NCI-H446 treated with DMSO at 0.1 percent for 48 hours (cell line): Measurements from ENCODE around the gene MAD1L1.
A peak's percentile ranks its signal among the peaks of the same experiment; 100 is the strongest.

ENCODE experiments used
- DNase-seq: peaks from one replicate; lab custom pipeline; 2025; lab: John Stamatoyannopoulos, UW

MAD1L1 gene

GRCh38 chr7:2013381-2014311, 219.1 kb downstream of the MAD1L1 start:
- no peak for DNase-seq

GRCh38 chr7:2012981-2013380, 219.8 kb downstream of the MAD1L1 start:
- peak; percentile 40 for DNase-seq

GRCh38 chr7:2012044-2012900, 220.5 kb downstream of the MAD1L1 start:
- no peak for DNase-seq

GRCh38 chr7:2011266-2012043, 221.3 kb downstream of the MAD1L1 start:
- no peak for DNase-seq

GRCh38 chr7:2010551-2011265, 222.0 kb downstream of the MAD1L1 start:
- no peak for DNase-seq

GRCh38 chr7:2010101-2010500, 222.6 kb downstream of the MAD1L1 start:
- no peak for DNase-seq

GRCh38 chr7:2009541-2010001, 223.2 kb downstream of the MAD1L1 start:
- no peak for DNase-seq

GRCh38 chr7:2008936-2009540, 223.7 kb downstream of the MAD1L1 start:
- DNase-seq = no peak

- DNase-seq = no peak
Observed at GRCh38 chr7:2008101-2008935, 224.4 kb downstream of the MAD1L1 start.

- DNase-seq = no peak
Observed at GRCh38 chr7:2007551-2007950, 225.2 kb downstream of the MAD1L1 start.

GRCh38 chr7:2006921-2007381, 225.8 kb downstream of the MAD1L1 start:
- no peak for DNase-seq

- DNase-seq = no peak
Observed at GRCh38 chr7:2006231-2006771, 226.4 kb downstream of the MAD1L1 start.

- DNase-seq = no peak
Observed at GRCh38 chr7:2005786-2006185, 227.0 kb downstream of the MAD1L1 start.

GRCh38 chr7:2004841-2005725, 227.7 kb downstream of the MAD1L1 start:
- no peak for DNase-seq

- DNase-seq = no peak
Observed at GRCh38 chr7:2003931-2004812, 228.6 kb downstream of the MAD1L1 start.

- no peak for DNase-seq
Observed at GRCh38 chr7:2003451-2003930, 229.3 kb downstream of the MAD1L1 start.
